Dermis blood vessel endothelial cell (primary cell): ENCODE measurements around the gene CSTB. TPM values are rescaled to one million over a fixed set of nuclear protein-coding genes. Genes with fewer than 3 reads are reported as not detected.
"Not testable (repeated sequence)": the region's sequence is repeated elsewhere in the genome, so short reads cannot be mapped to it uniquely, and the experiment has no call there.

Experiments used
- DNase-seq: peaks from one replicate; pipeline ENCODE4 v3.0.0; 2010
- total RNA-seq: library from RNA; depleted of rRNA; stranded (reverse); fragments of >200 nt; gene quantifications from 2 replicates; pipeline ENCODE4 v1.2.3, GENCODE V29; 2014

Gene CSTB
- 6.3 and 8.5 TPM in 2 replicates for total RNA-seq

GRCh38 chr21:43775795-43776430 is at the start of gene CSTB:
Gene CSTB (minus strand): TSS chr21:43776308. CDS start chr21:43776269, 39 bp downstream.
- peak; percentile 76 for DNase-seq

DNA sequence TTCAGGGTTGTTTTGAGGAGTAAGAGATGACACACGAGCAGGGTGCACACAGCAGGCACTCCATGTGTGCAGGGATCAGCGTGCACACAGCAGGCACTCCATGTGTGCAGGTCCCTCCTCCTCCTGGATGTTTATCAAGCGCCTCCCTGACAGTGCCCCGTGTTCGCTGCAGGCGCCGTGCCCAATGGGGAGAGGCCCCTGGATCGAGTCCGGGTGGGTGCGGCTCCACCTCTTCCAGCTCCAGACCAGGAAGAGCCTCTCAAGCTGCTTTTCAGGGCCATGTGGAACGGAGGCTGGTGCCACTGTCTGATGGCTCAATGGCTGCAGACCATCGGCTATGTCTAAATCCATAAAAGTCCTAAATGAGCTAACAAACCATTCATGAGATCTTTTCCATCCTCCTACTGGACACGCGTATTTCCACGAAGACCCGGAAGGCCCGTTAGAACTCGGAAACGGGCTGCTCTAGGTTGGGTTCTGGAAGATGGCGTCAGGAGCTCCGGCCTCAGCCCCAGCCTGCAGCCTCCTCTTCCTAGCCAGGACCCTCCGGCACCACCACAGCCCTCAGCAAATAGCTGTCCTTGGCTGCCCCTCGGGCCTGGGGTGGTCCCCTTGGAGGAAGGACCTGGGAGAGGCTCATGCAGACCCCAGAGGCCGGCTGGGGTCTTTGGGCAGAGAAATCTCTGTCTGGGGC is 49.3 kb upstream of the CSTB start:
- DNase-seq = no peak

DNA sequence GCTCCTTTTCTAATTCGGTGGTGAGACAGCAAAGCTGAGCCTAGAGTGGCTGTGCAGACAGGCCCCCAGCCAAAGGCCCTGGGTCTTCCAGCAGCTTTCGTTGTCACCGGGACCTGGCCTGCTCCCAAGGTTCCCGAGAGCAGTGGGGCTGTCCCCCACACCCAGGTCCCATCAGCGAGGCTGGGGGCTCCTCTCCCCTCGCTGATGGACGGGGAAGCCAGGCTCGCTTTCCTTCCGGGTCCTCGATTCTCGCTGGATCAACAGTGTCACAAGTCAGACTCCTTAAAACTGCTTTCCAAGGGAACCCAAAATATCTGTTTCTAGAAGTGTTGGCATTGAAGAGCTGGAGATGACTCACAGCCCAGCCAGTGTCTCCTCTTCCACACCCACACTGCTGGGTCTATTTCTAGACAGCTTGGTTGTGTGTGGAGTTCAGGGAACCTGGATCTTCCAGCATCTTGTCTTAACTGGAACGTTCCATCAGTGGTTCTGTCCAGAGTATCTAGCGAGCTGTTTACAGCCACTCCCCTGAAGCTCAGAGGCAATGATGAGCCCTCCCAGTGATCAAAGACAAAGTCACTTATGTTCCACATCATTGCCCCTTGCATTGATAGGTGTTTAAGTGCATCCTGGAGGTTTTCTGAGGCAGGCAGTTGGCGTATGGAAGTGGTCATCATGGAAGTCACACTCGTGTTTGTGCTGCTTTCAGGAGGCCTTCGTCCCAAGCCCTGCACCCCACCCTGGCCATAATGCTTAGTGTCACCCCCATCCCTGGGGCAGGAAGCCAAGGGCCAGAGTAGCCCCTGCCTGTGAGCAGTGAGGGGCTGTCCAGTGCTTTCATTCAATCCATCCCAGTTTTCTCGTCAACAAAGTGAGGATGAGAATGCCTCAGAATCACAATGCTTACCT is 48.5 kb upstream of the CSTB start:
- DNase-seq = no peak

DNA sequence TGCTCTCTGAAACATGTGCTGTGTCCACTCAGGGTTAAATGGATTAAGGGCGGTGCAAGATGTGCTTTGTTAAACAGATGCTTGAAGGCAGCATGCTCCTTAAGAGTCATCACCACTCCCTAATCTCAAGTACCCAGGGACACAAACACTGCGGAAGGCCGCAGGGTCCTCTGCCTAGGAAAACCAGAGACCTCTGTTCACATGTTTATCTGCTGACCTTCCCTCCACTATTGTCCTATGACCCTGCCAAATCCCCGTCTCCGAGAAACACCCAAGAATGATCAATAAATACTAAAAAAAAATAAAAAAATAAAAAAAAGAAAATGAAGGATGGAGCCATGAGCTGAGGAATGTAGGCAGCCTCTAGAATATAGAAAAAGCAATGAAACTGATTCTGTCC is 46.6 kb upstream of the CSTB start:
- not testable (repeated sequence) for DNase-seq

DNA sequence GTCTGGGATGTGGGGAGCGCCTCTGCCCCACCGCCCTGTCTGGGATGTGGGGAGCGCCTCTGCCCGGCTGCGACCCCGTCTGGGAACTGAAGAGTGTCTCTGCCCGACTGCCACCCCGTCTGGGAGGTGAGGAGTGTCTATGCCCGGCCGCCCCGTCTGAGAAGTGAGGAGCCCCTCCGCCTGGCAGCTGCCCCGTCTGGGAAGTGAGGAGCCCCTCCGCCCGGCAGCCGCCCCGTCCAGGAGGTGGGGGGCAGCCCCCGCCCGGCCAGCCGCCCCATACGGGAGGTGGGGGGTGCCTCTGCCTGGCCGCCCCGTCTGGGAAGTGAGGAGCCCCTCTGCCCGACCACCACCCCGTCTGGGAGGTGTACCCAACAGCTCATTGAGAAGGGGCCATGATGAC is 46.1 kb upstream of the CSTB start:
- not testable (repeated sequence) for DNase-seq

- no peak for DNase-seq
Measured at GRCh38 chr21:43820466-43820865, 44.4 kb upstream of the CSTB start.

DNA sequence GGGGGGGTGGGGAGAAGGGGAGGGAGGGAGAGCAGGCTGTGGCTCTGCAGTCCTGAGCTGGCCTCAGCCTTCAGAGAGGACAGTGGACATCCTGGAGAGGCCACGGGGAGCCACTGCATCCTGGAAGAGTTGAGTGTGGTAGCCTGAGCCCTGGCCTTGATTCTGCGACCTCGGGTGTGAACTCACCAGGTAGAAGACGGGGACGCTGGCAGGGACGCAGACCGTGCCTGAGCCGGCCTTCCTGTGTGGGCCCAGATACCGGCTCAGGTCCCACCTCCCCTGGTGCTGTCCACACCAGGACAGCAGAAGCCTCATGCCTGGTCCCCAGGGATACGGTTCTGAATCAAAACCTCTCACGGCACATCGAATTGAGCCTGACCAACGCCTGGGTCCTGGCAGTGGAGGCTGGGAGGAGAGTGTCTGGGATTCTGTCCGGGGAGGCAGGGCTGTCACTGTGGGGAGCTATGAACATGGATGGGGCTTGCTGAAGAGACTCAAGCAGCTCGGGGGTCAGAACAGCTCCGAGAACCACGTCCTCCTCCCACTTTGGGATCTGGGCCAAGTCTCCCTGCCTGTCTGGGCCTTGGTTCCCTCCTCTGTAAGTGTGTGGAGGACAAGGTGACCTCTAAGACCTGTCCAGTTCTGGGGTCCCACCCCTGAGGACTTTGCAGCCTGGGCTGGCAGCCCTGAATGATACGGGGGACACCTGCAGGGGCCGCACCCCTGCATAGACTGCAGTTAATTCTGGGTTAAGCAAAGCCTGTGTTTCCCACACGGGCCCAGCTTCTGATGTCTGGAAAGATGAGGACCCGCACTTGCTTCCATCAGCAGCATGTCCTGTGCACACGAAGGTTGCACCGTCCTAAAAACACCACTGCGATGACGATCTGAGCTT is 43.6 kb upstream of the CSTB start:
- no peak for DNase-seq

GRCh38 chr21:43818685-43819084 is 42.6 kb upstream of the CSTB start:
- DNase-seq = no peak

DNA sequence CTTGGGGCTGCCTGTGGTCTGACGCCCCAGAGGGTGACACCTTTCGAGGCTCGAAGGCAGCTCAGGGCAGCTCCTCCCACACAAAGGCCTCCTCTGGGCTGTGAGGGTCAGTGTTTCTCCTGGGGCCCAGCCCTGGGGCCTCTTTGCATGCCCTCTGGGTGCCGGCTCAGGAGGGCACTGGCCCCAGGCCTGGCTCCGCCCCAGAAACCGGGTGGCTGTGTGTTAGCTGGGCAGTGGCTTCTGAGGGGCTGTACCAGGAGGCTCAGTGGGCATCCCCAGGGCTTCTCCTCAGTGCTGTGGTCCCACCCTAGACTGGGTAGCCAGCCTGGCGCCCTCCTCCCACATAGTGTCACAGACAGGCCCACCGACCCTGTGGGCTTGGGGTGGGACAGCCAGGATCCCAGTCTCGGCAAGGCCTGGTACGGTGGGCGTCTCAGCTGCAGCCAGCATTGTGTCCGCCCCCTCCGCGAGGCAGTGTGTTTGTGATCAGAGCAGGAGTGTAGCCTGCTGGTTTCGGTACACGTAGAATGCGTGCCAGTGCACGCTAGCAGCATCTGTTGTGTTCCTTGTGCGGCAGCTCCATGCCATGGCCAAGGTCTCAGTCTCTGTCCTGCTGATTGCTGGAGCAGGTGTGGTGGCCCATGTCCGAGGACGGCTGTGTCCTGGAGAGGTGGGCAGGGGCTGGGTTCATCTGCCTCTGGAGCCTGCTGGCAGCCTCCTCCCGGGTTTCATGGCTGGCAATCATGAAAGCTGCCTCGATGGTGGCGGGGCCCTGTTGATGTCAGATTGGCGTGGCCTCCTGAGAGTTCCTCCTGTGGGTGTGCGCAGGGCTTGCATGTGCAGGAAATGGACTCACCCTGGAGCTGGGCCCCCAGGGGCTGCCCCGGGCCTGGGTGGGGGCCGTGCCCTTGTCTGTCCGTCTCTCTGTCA is 41.3 kb upstream of the CSTB start:
- no peak for DNase-seq

DNA sequence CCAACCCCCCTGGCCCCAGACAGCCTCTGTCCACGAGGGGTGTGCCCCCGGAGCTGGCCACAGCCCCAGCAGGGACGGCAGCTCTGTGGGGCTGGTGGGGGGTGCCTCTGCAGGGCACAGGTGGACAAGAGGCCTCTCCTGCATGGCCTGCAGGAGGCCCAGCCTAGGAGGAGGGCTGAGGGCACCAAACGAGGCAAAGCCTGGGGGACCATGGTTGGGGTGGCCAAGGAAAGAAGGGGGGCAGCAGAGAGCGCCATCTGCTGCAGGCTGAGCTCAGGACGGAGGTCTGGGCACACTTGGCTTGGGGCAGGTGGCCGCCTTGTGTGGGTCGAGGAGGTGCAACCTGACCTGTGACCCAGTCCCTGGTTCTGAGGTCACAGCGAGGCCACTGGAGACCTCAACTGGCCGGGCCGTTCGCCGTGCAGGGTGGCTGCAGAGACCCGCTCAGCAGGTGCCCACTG is 40.5 kb upstream of the CSTB start:
- DNase-seq = no peak

- DNase-seq = no peak
Measured at GRCh38 chr21:43815991-43816390, 39.9 kb upstream of the CSTB start.

DNA sequence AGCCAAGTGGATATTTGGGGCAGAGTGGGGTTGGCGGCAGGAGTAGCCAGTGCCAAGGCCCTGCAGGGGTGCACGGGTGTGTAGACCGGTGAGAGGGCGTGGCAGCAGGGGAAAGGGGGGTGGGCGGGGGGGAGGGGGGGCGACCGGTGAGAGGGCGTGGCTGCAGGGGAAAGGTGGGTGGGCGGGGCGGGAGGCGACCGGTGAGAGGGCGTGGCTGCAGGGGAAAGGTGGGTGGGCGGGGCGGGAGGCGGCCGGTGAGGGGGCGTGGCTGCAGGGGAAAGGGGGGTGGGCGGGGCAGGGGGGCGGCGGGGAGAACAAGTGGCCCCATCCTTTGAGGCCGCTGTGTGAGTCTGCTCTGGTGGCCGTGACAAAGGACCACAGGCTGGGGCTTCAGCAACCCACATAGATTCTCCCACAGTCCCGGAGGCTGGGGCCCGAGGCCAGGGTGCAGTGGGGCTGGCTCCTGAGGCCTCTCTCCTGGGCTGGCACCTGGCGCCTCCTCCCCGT is 39.1 kb upstream of the CSTB start:
- DNase-seq = no peak

GRCh38 chr21:43814215-43815106 is 38.4 kb upstream of the CSTB start:
- no peak for DNase-seq

DNA sequence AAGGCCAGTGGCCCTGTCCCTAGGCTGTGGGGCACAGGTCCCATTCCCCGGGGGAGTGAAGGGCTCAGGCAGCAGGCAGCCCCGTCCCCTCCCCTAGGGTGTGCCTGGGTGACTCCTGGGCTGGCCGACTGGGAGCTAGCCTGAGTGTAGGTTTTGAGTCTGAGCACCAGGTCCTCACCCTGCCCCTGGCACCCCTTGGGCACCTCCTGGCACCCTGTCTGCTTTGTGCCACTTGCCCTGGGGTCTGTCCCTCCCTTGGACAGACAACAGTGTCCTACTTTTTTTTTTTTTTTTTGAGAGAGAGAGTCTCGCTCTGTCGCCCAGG is 37.5 kb upstream of the CSTB start:
- DNase-seq = no peak

- DNase-seq = no peak
Measured at GRCh38 chr21:43812957-43813655, 37.0 kb upstream of the CSTB start.

- DNase-seq = no peak
Measured at GRCh38 chr21:43812139-43812821, 36.2 kb upstream of the CSTB start.

DNA sequence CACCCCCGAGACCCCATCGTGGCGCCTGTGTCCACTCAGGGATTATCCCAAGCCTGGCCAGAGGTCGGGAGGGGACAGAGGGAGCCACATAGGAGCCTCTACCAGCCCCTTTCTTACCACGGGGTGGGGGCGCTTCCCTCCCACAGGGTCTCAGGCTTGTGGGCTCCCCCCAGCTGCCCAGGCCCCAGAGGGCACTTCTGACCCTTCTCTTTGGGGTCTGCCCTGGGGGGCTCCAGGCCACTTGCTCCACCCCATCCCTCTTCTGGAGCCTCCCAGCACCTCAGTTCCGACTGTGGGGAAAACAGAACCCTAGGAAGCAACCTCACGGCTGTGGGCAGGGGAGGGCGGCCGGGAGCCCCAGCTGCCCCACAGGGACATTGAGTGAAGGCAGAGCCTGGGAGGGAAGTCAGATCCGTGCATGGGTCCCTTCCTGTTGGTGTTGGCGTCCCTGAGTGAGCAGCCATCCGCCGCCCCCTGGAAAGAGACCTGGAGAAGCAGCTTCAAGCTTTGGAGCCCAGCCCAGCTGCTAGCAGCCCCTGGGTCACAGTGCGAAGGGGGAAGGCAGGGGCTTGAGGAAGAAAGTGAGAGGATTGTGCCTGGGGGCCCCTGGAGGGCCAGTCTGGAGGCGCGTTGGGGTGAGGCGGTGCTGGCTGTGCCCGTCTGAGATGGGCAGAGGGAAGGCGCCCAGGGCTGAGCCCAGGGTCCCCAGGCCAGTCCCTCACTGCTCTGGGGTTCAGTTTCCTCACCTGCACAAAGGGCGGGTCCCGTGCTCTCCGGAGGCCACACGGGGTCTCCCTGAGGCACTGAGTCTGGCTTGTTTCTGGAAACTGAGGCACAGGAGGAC is 35.4 kb upstream of the CSTB start:
- DNase-seq = peak; percentile 20
